Lower leg skin (tissue), 3 donors: ENCODE results near the gene CHIT1.

Experiments used
- POLR2A ChIP-seq, 2 donors: fragments of 450-650 bp; IDR thresholded peaks; one replicate each; pipeline ENCODE4 v1.6.1; 2016 to 2017; ENCODE audit warnings: antibody characterized with exemption in 2 of 2, mild to moderate bottlenecking in 1 of 2, moderate library complexity in 1 of 2
- TF ChIP-seq, protein P1 (sequence below), 3 donors: fragments of 450-650 bp; IDR thresholded peaks; one replicate each; pipeline ENCODE4 v1.5.1; 2016; ENCODE audit warnings: antibody characterized with exemption in 3 of 3, mild to moderate bottlenecking in 3 of 3, moderate library complexity in 2 of 3

- TF ChIP-seq, protein P1, sequence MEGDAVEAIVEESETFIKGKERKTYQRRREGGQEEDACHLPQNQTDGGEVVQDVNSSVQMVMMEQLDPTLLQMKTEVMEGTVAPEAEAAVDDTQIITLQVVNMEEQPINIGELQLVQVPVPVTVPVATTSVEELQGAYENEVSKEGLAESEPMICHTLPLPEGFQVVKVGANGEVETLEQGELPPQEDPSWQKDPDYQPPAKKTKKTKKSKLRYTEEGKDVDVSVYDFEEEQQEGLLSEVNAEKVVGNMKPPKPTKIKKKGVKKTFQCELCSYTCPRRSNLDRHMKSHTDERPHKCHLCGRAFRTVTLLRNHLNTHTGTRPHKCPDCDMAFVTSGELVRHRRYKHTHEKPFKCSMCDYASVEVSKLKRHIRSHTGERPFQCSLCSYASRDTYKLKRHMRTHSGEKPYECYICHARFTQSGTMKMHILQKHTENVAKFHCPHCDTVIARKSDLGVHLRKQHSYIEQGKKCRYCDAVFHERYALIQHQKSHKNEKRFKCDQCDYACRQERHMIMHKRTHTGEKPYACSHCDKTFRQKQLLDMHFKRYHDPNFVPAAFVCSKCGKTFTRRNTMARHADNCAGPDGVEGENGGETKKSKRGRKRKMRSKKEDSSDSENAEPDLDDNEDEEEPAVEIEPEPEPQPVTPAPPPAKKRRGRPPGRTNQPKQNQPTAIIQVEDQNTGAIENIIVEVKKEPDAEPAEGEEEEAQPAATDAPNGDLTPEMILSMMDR (IDR thresholded peaks at IDR 0.05): no peak
- TF ChIP-seq POLR2A (IDR thresholded peaks at IDR 0.05): no peak
Observed at GRCh38 chr1:203274603-203275381, 45.3 kb upstream of the CHIT1 start.
